NK-92 (cell line): ENCODE data around the gene CDH22.

Source experiments
- DNase-seq: peaks from one replicate; lab custom pipeline; 2025; ENCODE audit not compliant: unreplicated experiment; lab: John Stamatoyannopoulos, UW

CDH22 gene

GRCh38 chr20:46173652-46174468 is 134.4 kb downstream of the CDH22 start:
- DNase-seq: no peak

- DNase-seq: no peak
Measured at GRCh38 chr20:46172961-46173536, 135.2 kb downstream of the CDH22 start.

- no peak for DNase-seq
Measured at GRCh38 chr20:46172455-46172854, 135.8 kb downstream of the CDH22 start.

- DNase-seq: no peak
Measured at GRCh38 chr20:46171909-46172308, 136.4 kb downstream of the CDH22 start.

GRCh38 chr20:46171476-46171875 is 136.8 kb downstream of the CDH22 start:
- no peak for DNase-seq

GRCh38 chr20:46169245-46170171 is 138.8 kb downstream of the CDH22 start:
- no peak for DNase-seq

- no peak for DNase-seq
Measured at GRCh38 chr20:46168438-46168837, 139.9 kb downstream of the CDH22 start.

- DNase-seq: no peak
Measured at GRCh38 chr20:46167080-46167479, 141.2 kb downstream of the CDH22 start.

- DNase-seq: no peak
Measured at GRCh38 chr20:46164254-46164653, 144.0 kb downstream of the CDH22 start.

GRCh38 chr20:46161921-46162320 is 146.4 kb downstream of the CDH22 start:
- no peak for DNase-seq

GRCh38 chr20:46160661-46161060 is 147.6 kb downstream of the CDH22 start:
- DNase-seq: no peak

- DNase-seq: no peak
Measured at GRCh38 chr20:46159101-46159897, 149.0 kb downstream of the CDH22 start.

- DNase-seq: no peak
Measured at GRCh38 chr20:46158476-46158987, 149.8 kb downstream of the CDH22 start.

- no peak for DNase-seq
Measured at GRCh38 chr20:46157625-46158024, 150.7 kb downstream of the CDH22 start.

- DNase-seq: no peak
Measured at GRCh38 chr20:46157076-46157592, 151.2 kb downstream of the CDH22 start.

- no peak for DNase-seq
Measured at GRCh38 chr20:46156065-46156464, 152.2 kb downstream of the CDH22 start.

GRCh38 chr20:46154796-46155195 is 153.5 kb downstream of the CDH22 start:
- no peak for DNase-seq

- no peak for DNase-seq
Measured at GRCh38 chr20:46154305-46154704, 154.0 kb downstream of the CDH22 start.

- DNase-seq: no peak
Measured at GRCh38 chr20:46152824-46153586, 155.3 kb downstream of the CDH22 start.

GRCh38 chr20:46151936-46152335 is 156.4 kb downstream of the CDH22 start:
- DNase-seq: no peak
